ENCODE measurements around the gene UBE2A.

The UBE2A gene

GRCh38 chrX:119607018-119607389 lies 32.6 kb downstream of the UBE2A start:
- no peak for DNase-seq (ENCODE audit: low spot score)

GRCh38 chrX:119614776-119615175 lies 40.4 kb downstream of the UBE2A start:
- no peak for DNase-seq (ENCODE audit: low spot score)

GRCh38 chrX:119617517-119618164 lies 43.3 kb downstream of the UBE2A start:
- DNase-seq (ENCODE audit: low spot score): no peak

- DNase-seq (ENCODE audit: low spot score): no peak
These were observed 44.1 kb downstream of the UBE2A start for GRCh38 chrX:119618439-119618838.

- DNase-seq (ENCODE audit: low spot score): no peak
These were observed 48.2 kb downstream of the UBE2A start for GRCh38 chrX:119622356-119623232.

GRCh38 chrX:119624417-119624816 lies 50.1 kb downstream of the UBE2A start:
- DNase-seq (ENCODE audit: low spot score): no peak

- no peak for DNase-seq (ENCODE audit: low spot score)
These were observed 50.7 kb downstream of the UBE2A start for GRCh38 chrX:119624951-119625668.

GRCh38 chrX:119625843-119626242 lies 51.5 kb downstream of the UBE2A start:
- DNase-seq (ENCODE audit: low spot score): no peak
